Fibroblast of skin of back (primary cell): Measurements from ENCODE around the gene RPL7L1.
A peak's percentile ranks its signal among the peaks of the same experiment; 100 is the strongest.
"Not testable (repeated sequence)": the region's sequence is repeated elsewhere in the genome, so short reads cannot be mapped to it uniquely, and the experiment has no call there.

Source experiments
- DNase-seq: peaks from one replicate; pipeline ENCODE4 v3.0.0-alpha.2; 2013

RPL7L1 gene

DNA sequence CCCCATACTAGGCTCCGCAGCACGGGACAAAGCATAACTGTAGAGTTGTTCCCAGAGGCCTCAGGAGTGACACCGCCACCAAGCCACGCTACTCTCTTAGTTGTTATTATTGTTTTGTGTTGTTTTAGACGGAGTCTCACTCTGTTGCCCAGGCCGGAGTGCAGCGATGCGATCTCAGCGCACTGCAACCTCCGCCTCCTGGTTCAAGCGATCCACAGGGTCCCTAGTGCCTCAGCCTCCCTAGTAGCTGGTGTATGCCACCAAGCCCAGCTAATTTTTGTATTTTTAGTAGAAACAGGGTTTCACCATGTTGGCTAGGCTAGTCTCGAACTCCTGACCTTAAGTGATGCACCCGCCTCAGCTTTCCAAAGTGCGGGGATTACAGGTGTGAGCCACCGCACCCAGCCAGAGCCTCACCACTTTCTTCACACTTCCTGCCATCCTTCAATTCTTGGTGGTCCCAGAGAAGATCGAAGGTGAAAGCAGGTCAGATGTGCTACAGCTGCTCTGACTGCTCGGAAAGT lies 11.8 kb downstream of the RPL7L1 start:
- no peak for DNase-seq

DNA sequence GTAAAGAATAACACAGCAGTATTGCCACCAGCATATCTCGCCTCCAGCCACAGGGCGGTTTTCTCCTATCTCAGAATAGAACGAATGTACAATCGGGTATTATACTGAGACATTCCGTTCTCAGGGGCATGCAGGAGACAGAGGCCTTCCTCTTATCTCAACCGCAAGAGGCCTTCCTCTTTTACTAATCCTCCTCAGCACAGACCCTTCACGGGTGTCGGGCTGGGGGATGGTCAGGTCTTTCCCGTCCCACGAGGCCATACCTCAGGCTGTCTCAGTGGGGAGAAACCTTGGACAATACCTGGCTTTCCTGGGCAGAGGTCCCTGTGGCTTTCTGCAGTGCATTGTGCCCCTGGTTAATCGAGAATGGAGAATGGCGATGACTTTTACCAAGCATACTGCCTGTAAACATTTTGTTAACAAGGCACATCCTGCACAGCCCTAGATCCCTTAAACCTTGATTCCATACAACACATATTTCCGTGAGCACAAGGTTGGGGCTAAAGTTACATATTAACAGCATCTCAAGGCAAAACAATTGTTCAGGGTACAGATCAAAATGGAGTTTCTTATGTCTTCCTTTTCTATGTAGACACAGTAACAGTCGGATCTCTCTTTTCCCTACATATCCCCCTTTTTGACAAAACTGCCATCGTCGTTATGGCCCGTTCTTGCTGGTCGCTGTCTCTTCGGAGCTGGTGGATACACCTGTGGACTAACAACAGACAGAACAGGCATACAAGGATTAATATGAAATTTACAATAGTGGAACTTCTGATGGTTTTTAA lies 14.8 kb downstream of the RPL7L1 start:
- not testable (repeated sequence) for DNase-seq

DNA sequence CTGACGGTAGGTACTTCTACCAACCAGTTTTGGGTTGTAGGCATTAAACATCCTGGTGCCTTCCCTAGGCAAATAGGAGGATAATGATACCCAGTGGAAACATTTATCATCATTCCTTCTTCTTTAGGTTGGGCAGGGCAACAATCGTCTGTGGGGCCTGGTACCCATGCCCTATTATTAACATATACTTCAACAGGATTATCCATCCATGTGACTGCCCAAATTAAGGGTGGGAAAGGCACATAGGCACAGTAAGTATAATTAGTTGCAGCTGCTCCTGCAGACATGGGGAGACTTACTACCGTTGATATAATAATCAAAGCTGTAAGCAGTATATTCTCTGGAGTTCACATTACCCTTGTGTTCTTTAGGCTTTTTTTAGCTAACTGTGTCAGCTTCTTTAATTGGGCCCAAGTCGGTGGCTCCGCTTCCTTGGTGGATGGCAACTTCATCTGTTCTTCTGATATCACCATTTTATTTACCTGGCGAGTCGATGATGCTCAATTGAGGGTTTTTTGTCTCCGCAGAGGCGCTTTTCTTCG lies 16.8 kb downstream of the RPL7L1 start:
- DNase-seq, result no peak

DNA sequence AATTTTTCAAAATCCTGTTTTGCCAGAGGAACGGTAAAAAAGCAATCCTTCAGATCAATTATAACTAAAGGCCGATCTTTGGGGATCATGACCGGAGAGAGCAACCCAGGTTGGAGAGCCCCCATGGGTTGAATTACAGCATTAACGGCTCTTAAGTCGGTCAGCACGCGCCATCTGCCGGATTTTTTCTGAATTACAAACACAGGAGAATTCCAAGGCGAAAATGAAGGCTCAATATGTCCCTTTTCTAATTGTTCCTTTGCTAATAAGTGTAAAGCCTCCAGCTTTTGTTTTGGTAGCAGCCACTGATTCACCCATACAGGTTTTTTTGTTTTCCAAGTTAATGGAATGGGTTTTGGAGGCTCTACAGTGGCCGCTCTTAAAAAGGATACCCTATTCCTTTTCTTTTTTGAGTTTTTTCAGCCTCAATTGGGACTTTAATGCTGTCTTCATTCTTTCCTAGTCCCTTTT lies 19.5 kb downstream of the RPL7L1 start:
- peak; percentile 59 for DNase-seq

DNA sequence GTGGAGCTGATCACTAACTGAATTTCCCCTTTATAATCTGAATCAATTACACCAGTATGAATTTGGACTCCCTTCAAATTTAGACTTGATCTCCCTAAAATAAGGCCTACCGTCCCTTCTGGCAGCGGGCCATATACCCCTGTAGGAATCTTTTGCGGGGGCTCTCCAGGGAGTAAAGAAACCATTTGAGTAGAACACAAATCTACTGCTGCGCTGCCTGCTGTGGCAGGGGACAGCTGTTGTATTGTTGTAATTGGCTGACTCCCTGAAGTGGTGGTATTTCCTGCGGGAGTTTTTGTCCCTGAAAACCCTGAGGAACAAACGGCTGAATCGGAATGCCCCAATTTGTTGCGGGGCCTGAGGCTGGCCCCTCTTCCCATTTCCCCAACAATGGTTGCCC lies 20.5 kb downstream of the RPL7L1 start:
- DNase-seq, result no peak

DNA sequence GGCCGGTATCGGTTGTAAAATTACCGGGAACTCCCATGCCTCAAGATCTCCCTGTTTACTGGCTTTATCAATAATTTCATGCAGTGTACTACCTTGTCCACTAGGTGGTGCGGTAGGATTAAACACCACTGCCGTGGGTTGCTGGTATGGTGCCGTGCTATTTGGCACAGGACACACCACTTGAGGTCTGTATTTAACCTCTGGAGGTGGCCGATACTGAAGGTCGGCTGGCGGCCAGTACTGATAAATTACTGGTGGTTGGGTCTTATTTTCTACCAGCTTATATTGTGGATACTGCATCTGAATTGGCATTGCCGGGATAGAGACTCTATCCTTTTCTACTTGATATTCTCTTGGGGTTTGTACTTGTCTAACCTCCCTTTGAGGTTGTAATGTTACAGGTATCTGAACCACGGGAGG lies 22.1 kb downstream of the RPL7L1 start:
- peak; percentile 81 for DNase-seq

DNA sequence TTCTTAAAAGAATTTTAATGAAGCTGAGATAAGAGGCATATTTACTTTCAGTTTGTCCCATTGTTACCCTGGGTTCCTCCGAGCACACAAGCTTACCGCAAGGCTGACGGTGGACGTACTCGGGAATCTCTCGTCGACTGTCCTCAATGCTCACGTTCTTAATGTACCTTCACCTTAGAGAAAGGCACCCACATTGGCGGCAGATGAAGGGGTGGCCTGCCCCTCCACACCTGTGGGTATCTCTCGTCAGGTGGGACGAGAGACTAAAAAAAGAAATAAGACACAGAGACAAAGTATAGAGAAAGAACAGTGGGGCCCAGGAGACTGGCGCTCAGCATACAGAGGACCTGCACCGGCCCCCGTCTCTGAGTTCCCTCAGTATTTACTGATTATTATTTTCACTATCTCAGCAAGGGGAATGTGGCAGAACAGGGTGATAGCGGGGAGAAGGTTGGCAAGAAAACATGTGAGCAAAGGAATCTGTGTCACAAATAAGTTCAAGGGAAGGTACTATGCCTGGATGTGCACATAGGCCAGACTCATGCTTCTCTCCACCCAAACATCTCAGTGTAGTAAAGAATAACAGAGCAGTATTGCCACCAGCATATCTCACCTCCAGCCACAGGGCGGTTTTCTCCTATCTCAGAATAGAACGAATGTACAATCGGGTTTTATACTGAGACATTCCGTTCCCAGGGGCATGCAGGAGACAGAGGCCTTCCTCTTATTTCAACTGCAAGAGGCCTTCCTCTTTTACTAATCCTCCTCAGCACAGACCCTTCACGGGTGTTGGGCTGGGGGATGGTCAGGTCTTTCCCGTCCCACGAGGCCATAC lies 23.2 kb downstream of the RPL7L1 start:
- not testable (repeated sequence) for DNase-seq

DNA sequence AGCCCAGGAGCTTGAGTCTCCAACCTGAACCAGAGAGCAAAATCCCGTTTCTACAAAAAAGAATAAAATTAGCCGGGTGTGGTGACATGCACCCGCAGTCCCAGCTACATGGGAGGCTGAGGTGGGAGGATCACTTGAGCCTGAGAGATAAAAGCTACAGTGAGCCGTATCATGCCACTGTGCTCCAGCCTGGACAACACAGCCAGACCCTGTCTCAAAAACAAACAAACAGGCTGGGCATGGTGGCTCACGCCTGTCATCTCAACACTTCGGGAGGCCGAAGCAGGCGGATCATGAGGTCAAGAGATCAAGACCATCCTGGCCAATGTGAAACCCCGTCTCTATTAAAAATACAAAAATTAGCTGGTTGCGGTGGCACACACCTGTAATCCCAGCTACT lies 25.1 kb downstream of the RPL7L1 start:
- DNase-seq, result no peak

DNA sequence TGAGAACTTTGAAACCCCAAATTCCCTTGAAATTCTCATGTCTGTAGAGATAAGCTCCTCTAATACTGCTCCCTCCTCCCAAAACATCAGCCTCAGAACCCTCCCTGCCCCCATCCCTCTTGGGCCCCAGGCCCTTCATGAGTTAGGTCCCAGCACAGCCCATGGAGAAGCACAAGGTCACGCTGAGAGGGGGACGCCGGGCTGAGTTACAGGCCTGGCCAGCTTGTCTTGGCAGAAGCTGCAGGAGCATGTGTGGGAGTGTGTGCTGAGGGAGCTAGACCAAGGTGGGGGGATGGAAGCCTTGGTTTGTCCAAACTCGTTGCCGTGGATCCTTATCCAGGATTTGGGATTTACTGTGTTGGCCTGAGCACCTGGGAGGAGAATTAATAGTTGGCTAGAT lies 27.9 kb downstream of the RPL7L1 start:
- no peak for DNase-seq

DNA sequence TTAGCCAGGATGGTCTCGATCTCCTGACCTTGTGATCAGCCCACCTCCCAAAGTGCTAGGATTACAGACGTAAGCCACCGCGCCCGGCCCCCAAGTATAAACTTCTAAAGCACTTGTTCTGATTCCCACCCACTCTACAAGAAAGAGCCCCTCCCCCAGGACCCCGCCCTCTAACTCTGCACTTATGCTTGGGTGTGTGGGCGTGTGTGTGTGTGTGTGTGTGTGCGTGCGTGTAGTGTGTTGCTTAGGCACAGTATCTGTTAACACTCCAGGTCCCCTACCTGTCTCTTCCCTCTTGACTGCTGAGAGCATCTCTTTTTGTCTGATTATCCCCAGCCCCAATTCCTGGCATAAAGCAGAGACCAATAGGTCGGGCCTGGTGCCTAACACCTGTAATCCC lies 30.4 kb downstream of the RPL7L1 start:
- DNase-seq, result no peak

DNA sequence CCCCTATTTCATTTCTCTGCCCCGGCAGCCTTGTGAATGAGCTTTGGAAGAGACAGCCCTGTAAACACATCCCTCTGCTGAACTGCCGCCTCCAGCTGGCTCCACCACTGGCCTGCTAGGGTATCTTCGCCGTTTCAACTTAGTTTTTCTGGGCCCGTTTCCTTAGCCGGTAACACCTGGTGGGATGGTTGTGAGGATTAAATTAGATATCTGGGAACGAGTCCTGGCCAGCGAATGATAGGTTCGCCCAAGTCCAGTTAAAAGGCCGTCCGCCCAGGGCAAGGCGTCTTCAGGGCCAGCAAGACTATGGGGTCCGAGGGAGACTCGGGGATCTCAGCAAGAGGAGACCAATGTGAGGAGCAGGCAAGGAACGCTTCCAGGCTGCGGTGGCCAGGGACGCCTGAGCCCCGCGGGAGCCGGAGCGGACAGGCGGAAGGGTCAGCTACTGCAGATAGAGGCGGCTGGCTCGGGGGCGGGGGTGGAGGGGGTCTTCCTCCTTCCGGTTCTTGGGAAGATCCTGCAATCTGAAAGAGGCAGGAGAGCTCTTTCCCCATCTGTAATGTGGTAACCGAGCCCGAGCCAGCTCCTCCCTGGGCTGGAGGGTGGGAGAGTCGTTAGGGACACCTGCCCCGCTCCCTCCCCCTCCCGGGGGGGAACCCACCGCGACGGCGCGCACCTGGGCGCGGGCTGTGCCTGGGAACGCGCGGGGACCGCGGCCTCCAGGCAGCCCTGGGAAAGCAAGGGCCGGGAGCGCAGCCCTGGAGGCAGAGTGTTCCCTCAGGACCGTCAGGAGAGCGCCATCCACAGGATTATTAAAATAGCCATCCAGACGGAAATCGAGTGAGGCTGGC lies 32.0 kb downstream of the RPL7L1 start:
- no peak for DNase-seq

DNA sequence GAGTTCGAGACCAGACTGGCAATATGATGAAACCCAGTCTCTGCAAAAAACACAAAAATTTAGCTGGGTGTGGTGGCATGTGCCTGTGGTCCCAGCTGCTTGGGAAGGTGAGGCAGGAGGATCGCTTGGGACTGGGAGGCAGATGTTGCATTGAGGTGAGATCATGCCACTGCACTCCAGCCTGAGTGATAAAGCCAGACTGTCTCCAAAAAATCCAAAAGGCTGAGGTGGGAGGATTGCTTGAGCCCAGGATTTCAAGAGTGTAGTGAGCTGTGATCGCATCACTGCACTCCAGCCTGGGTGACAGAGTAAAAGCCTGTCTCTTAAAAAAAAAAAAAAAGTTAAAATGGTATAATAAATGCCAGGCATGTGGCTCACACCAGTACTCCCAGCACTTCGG lies 35.1 kb downstream of the RPL7L1 start:
- no peak for DNase-seq

DNA sequence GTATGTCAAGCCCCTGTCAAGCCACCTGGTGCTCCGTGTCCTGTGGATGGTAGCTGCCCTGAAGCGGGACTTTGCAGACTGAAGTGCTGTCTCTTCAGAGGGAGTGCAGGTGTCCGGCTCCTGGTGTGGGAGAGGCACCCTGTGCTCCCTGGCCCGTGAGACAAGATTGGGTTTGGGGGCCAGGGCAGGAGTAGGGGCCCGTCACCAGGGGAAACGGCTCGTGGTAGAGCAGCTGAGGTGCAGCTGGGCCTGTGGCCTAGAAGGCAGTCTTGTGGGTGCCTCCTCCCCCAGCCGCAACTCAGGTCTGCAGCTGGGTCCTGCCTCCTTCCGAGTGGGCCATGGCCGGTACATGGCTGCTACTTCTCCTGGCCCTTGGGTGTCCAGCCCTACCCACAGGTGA lies 36.3 kb downstream of the RPL7L1 start, which contains the start of gene PTCRA:
PTCRA (plus strand) TSS at position 322 of the 400 bp plus-strand sequence; CDS start at position 339, 17 bp downstream.
- DNase-seq, result no peak

DNA sequence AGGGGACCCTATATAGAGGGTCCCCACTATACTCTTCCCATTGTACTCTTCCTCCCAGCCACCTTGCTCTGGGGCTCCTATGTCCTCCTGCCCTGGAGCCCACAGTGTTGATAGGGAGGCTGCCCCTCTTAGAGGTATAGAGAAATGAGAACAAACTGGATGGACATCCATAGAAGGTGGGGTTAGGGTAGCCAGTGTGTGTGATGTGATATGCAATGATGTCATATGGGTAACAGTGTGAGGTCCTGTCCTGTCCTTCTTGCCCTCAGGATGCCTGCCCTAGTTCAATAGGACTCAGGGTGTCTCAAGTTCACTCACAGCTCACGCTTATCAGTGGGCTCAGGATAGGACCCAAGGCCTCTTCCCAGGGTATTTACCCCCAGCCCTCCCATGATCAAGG lies 36.9 kb downstream of the RPL7L1 start:
- no peak for DNase-seq

DNA sequence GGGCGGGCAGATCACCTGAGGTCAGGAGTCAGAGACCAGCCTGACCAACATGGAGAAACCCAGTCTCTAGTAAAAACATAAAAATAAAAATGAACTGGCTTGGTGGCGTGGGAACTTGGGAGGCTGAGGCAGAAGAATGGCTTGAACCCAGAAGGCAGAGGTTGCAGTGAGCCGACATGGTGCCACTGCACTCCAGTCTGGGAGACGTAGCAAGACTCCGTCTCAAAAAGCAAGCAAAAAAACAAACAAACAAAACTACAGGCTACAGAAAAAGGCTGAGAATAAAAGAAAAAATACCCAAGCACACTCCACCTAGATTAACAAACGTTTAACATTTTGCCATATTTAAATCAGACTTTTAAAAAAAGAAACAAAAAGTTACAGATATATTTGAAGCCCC lies 42.4 kb downstream of the RPL7L1 start:
- DNase-seq, result no peak

DNA sequence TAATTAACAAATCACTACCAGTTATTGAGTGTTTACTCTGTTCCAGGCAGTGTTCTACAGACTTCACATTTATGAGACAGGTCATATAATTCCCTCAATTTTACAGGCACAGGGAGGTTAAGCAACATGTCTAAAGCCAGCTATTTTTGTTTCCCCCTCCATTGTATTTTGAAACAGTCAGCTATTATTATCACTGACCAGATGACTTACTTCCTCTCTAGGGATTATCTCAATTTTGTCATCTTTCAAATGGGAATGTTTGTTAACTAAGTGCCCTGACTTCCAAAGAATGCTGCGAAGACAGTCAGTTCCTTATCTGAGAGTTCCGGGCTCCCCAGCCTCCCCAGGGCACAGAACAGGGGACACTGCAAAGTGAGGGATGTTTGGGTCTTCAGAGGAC lies 44.2 kb downstream of the RPL7L1 start:
- peak; percentile 44 for DNase-seq

DNA sequence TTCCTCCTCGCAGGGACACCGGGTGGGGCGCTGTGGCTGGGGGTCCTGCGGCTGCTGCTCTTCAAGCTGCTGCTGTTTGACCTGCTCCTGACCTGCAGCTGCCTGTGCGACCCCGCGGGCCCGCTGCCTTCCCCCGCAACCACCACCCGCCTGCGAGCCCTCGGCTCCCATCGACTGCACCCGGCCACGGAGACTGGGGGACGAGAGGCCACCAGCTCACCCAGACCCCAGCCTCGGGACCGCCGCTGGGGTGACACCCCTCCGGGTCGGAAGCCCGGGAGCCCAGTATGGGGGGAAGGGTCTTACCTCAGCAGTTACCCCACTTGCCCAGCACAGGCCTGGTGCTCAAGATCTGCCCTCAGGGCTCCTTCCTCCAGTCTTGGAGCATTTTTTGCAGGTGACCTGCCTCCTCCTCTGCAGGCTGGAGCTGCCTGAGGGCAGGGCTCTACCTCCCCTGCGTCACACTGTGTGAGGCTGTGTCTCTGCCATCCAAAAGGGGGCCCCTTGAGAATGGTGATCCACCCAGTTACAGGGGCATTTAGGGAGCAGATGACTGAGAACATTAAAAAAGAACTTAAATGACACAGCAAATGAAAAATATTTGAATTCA lies 45.9 kb downstream of the RPL7L1 start:
- no peak for DNase-seq

DNA sequence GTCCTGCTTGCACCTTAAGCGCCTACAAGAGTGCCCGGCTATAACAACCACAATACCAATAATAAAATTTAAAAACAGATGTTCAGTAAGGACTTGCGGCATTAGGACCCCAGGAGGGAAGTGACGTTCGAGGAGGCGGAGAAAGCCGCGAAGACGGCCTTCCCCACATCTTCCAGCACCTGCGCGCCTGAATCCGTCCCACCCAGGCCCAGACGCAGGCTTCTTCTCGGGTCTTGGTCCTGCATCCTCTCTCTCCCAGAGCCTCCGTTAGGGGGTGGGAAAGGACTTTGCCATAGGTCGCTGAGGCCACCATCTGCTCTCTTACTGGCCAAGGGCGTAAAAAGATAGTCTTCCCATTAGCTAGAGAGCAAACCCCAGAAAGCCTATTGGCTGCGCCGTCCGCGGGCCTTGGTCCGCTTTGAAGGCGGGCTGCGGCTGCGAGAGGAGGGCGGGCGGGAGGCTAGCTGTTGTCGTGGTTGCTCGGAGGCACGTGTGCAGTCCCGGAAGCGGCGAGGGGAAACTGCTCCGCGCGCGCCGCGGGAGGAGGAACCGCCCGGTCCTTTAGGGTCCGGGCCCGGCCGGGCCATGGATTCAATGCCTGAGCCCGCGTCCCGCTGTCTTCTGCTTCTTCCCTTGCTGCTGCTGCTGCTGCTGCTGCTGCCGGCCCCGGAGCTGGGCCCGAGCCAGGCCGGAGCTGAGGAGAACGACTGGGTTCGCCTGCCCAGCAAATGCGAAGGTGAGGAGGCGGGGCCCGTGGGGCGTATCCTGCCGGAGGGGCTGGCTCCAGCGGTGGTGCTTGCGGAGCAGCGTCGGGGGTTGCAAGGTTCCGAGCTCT lies 49.8 kb downstream of the RPL7L1 start, which contains the start of gene CNPY3:
CNPY3 (plus strand) TSS at position 495 of the 835 bp plus-strand sequence; CDS start at position 586, 91 bp downstream.
- peak; percentile 99 for DNase-seq

DNA sequence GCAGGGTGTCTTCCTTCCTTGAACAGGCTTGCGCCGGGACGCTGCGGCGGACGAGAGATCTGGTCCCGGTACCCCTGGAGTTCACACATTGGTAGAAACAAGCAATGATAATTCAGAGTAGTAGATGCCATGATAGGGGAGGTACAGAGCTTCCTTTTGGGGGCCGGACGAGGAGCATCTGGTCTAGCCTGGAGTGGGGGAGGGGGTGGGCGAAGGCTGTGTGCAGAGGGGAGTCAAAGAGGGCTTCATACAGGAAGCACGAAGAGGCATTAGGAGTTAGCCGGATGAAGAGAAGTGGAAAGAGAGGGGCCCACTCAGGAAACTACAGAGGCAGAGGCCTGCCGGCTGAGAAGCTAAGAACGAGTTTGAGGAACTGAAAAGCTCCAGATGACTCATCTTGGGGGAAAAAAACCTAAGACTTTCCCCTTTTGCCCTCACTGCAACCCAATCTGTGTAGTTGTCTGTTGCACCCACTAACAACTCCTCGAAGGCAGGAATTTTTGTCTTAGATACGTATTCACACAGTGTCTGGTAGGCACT lies 50.5 kb downstream of the RPL7L1 start:
- DNase-seq, result peak; percentile 79

DNA sequence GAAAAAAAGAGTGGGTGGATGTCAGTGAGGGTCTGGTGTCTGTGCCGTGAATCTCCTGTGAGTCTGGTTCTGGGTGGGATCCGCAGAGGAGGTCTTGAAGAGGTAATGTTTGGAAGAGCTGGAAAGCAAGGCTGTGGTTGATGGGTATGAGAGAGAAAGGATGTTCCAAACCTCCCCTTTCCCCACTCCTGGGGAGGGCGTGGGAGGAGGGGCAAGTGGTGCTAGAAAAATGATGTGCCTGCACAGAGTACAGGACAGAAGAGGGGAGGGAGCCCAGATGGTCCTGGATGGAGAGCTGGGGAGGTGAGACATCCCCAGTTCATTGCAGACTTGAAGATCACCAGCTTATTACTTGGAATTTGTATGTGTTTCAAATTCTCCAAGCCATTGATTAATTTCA lies 53.0 kb downstream of the RPL7L1 start:
- DNase-seq, result no peak
